NK-92 (cell line): ENCODE data around the gene DYNAP.

ENCODE experiments used
- DNase-seq: peaks from one replicate; lab custom pipeline; 2025; ENCODE audit not compliant: unreplicated experiment; lab: John Stamatoyannopoulos, UW

The DYNAP gene

DNA sequence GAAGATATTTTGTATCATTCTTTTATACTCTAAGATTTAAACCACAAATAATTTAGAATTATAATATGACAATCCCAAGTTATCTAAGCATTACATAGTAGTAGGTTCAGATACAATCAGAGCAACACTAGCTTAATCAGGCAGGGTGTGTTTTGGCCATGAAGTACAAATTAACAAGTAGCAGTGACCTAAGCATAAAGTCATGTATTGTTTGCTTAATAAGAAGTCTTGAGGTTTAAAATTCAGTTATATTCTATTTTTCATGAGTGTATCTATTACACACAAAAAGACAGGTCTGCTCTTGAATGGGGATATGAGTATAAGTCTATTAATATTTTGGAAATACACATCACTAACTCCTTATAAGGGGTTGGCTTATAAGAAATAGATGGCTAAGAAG is 39.9 kb downstream of the DYNAP start:
- DNase-seq: no peak

DNA sequence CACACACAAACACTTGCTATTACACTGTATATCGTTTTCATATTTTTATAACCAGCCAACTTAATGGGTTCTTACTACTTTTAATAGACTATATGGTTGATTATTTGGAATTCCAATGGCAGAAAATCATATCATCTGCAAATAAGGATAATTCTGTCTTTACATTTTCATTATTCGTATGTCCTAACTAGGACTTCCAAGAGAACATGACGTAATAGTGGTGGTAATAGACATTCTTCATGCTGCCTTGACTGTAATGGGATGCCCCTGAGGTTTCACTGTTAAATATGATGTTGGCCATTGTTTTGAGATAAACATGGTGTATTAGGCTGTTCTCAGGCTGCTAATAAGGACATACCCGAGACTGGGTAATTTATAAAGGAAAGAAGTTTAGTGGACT is 45.2 kb downstream of the DYNAP start:
- DNase-seq: no peak

DNA sequence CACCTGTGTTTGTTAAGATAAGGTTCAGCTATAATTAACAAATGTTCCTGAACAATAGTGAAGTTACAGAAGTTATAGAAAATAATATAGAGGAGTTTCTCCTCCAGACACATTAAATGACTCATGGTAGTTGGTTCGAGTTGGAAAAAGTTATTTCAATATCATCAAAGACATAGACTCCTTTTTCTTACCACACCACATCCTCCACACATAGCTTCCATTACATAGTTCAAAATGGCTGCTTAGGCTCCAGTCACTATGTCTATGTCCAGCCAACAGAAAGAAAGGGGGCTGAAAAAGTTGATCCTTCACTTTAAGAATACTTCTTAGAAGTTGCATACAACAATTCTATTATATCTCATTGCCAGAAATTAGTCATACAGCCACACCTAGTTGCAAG is 50.7 kb downstream of the DYNAP start:
- no peak for DNase-seq

DNA sequence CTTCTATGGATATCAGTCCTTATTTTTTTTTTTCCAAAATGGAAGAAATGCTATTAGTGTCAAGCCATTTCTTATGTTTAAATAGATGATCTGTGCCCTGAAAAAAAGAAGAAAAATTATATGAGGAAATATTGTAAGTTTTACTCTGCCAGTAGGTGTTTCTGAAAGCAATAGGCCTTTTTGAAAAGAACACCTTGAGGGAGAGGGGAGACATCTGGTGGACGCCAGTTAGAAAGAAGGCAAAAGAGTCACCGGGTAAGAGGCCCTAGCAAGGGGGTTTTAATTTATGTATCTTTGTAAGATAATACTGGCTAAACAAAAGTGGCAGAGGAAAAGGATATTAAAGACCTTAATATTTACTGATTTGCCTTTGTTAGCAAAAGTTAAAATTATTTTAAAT is 56.1 kb downstream of the DYNAP start:
- DNase-seq: no peak
